ENCODE data around the gene SCAF1. TPM values are rescaled to one million over a fixed set of nuclear protein-coding genes. Genes with fewer than 3 reads are reported as not detected.

SCAF1 gene
- total and polyA plus RNA-seq, 9 of the 15 experiments (the other 6 are each of a cell fraction or from before 2014, with no cell fraction given), result 0.20 to 79.0 (median 4.9) TPM

- TF ChIP-seq YY1 (IDR thresholded peaks at IDR 0.05; ENCODE audit: borderline replicate concordance in 1 of 3, control insufficient read depth in 1 of 3, extremely low read depth in 1 of 3, insufficient read depth in 3 of 3, insufficient read length in 1 of 3, insufficient replicate concordance in 2 of 3, low read depth in 1 of 3, low read length in 2 of 3) (peak in 1 of 3 experiments; percentile 23), SPI1 (IDR thresholded peaks at IDR 0.05; ENCODE audit: borderline replicate concordance, low read depth, low read length) (peak; percentile 86), ESRRB (CRISPR knock-in tag; IDR thresholded peaks at IDR 0.05; ENCODE audit: borderline replicate concordance) (no peak), MECOM (CRISPR knock-in tag; IDR thresholded peaks at IDR 0.05) (no peak), THRAP3 (IDR thresholded peaks at IDR 0.05; ENCODE audit: borderline replicate concordance) (no peak), ZNF668 (CRISPR knock-in tag; IDR thresholded peaks at IDR 0.05) (no peak), REST (IDR thresholded peaks at IDR 0.05; ENCODE audit: borderline replicate concordance) (peak; percentile 71), REST (CRISPR knock-in tag; IDR thresholded peaks at IDR 0.05; ENCODE audit: low read depth) (no peak), ATF3 (IDR thresholded peaks at IDR 0.05) (peak; percentile 84), ATF3 (CRISPR knock-in tag; conservative IDR thresholded peaks at IDR 0.05) (no peak), ZNF23 (CRISPR knock-in tag; IDR thresholded peaks at IDR 0.05) (peak; percentile 92), JUND (IDR thresholded peaks at IDR 0.05; ENCODE audit: borderline replicate concordance, low read depth, low read length) (peak; percentile 83), JUND (tag; IDR thresholded peaks at IDR 0.05; ENCODE audit: borderline replicate concordance, low read depth, low read length) (peak; percentile 66; the same call in 1 of the 3 replicates)
- TF ChIP-seq, protein P1, sequence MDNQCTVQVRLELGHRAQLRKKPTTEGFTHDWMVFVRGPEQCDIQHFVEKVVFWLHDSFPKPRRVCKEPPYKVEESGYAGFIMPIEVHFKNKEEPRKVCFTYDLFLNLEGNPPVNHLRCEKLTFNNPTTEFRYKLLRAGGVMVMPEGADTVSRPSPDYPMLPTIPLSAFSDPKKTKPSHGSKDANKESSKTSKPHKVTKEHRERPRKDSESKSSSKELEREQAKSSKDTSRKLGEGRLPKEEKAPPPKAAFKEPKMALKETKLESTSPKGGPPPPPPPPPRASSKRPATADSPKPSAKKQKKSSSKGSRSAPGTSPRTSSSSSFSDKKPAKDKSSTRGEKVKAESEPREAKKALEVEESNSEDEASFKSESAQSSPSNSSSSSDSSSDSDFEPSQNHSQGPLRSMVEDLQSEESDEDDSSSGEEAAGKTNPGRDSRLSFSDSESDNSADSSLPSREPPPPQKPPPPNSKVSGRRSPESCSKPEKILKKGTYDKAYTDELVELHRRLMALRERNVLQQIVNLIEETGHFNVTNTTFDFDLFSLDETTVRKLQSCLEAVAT (IDR thresholded peaks at IDR 0.05), result peak in 1 of 2 experiments; percentile 99; a peak in 2 of 4 replicates
Measured at GRCh38 chr19:49667473-49667872, 25.5 kb downstream of the SCAF1 start (continued).

Measured in K562 (cell line).